ENCODE measurements around the gene ATP9B.

ATP9B gene

GRCh38 chr18:79204889-79205807 is 136.0 kb downstream of the ATP9B start:
- H3K9me3 ChIP-seq (ENCODE audit: control insufficient read depth, low read length), result no peaks in the 10 kb centered on the region
- DNase-seq, result no peak
- H3K27ac ChIP-seq (ENCODE audit: insufficient read depth, low read length, poor library complexity, severe bottlenecking), result no peak overlapping the region
- H3K27me3 ChIP-seq (replicated peaks; ENCODE audit: control insufficient read depth, insufficient read depth, low read length, poor library complexity, severe bottlenecking), result no peaks in the 10 kb centered on the region
- no peak overlapping the region for H3K4me3 ChIP-seq (ENCODE audit: insufficient read depth, low read depth, low read length, poor library complexity, severe bottlenecking)
- peaks cover 13% of the 10 kb centered on the region for H3K36me3 ChIP-seq (ENCODE audit: control insufficient read depth, insufficient read depth, low read length)
- H3K4me1 ChIP-seq (ENCODE audit: control insufficient read depth, insufficient read depth, low read length, poor library complexity, severe bottlenecking), result no peaks in the 10 kb centered on the region

- no peak overlapping the region for H3K27ac ChIP-seq (ENCODE audit: insufficient read depth, low read length, poor library complexity, severe bottlenecking)
- H3K27me3 ChIP-seq (replicated peaks; ENCODE audit: control insufficient read depth, insufficient read depth, low read length, poor library complexity, severe bottlenecking), result no peaks in the 10 kb centered on the region
- peaks cover 13% of the 10 kb centered on the region for H3K36me3 ChIP-seq (ENCODE audit: control insufficient read depth, insufficient read depth, low read length)
- H3K4me1 ChIP-seq (ENCODE audit: control insufficient read depth, insufficient read depth, low read length, poor library complexity, severe bottlenecking), result no peaks in the 10 kb centered on the region
- no peak for DNase-seq
- no peak overlapping the region for H3K4me3 ChIP-seq (ENCODE audit: insufficient read depth, low read depth, low read length, poor library complexity, severe bottlenecking)
- H3K9me3 ChIP-seq (ENCODE audit: control insufficient read depth, low read length), result no peaks in the 10 kb centered on the region
These were observed 137.2 kb downstream of the ATP9B start for GRCh38 chr18:79206444-79206843.

DNA sequence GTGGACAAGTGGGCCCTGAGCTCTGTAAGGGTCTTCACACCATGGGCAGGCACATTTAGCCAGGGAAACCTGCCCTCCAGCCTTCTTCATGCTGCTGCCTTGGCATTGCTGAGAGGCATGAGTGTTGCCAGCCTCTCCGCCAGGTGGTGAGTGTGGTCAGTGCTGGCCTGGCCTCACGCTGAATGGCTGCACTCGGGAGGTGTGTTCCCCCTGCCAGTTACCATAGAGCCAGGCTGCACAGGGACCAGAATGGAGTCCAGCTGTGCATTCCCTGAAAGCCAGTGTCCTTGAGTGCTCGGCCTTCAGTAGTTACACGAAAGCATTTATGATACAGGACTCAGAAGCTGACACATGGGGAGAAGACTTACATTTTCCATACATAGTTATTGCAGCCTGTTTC is 139.7 kb downstream of the ATP9B start:
- H3K4me3 ChIP-seq (ENCODE audit: insufficient read depth, low read depth, low read length, poor library complexity, severe bottlenecking), result no peak overlapping the region
- DNase-seq, result no peak
- H3K27ac ChIP-seq (ENCODE audit: insufficient read depth, low read length, poor library complexity, severe bottlenecking), result no peak overlapping the region
- no peaks in the 10 kb centered on the region for H3K27me3 ChIP-seq (replicated peaks; ENCODE audit: control insufficient read depth, insufficient read depth, low read length, poor library complexity, severe bottlenecking)
- H3K4me1 ChIP-seq (ENCODE audit: control insufficient read depth, insufficient read depth, low read length, poor library complexity, severe bottlenecking), result no peaks in the 10 kb centered on the region
- peaks cover 13% of the 10 kb centered on the region for H3K36me3 ChIP-seq (ENCODE audit: control insufficient read depth, insufficient read depth, low read length)
- no peaks in the 10 kb centered on the region for H3K9me3 ChIP-seq (ENCODE audit: control insufficient read depth, low read length)

DNA sequence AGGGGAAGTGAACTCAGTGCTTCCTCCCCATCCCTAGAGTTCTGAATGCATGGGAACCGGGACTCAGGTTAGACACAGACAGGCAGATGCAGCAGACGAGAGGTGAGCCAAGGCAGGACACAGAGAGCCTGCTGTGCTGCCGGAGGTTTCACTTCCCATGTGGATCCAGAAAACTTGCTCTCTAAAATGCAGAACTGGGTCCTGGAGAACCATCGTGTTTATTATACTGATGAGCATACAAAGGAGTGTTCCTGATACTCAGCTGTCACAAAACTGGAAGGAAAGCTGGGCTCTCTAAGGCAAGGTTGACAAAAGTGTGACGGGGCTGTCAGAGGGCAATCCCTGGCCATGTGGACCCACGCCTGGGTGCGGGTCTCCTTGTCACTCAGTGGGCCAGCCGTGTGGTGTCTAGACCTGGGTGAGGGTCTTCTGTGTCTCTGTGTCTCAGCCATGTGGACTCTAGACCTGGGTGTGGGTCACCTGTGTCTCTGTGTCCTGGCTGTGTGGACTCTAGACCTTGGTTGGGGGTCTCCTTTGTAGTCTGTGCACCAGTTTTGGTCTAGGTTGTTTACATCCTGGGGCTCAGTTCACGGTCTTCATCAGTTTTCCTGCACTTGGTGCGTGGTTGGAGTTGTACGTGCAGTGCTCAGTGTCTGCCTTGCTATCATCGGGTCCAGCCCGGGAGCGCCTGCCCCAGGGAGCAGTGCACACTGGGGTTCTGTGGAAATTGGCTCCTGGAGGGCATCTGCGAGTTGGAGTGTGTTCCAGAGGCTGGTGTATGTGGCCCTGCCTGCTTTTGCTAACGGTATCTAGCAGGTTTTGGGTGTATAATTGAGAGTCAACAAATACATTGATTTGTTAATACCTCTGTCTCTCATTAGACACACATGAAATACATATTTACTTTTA is 141.1 kb downstream of the ATP9B start:
- no peaks in the 10 kb centered on the region for H3K27me3 ChIP-seq (replicated peaks; ENCODE audit: control insufficient read depth, insufficient read depth, low read length, poor library complexity, severe bottlenecking)
- H3K27ac ChIP-seq (ENCODE audit: insufficient read depth, low read length, poor library complexity, severe bottlenecking), result no peak overlapping the region
- no peaks in the 10 kb centered on the region for H3K4me1 ChIP-seq (ENCODE audit: control insufficient read depth, insufficient read depth, low read length, poor library complexity, severe bottlenecking)
- H3K4me3 ChIP-seq (ENCODE audit: insufficient read depth, low read depth, low read length, poor library complexity, severe bottlenecking), result no peak overlapping the region
- no peaks in the 10 kb centered on the region for H3K9me3 ChIP-seq (ENCODE audit: control insufficient read depth, low read length)
- peaks cover 13% of the 10 kb centered on the region for H3K36me3 ChIP-seq (ENCODE audit: control insufficient read depth, insufficient read depth, low read length)
- DNase-seq, result no peak

DNA sequence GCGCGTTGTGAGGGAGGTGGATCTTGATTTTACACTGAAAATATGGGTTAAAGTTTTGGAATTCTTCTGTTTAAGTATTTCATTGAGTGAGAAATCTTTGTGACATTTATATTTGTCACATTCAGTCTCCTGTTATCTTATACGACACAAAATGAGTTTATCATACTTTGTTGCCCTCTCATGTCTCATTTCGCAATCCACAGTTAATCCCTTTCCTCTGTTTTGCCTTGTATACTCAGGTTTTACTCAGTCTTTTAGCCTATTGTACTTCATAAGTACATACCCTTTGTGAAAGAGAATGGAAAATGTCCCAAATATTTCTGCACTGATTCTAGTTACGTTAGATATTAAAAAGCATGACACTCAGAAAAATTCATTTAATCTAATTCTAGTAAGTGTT is 142.7 kb downstream of the ATP9B start:
- H3K9me3 ChIP-seq (ENCODE audit: control insufficient read depth, low read length), result no peaks in the 10 kb centered on the region
- no peaks in the 10 kb centered on the region for H3K4me1 ChIP-seq (ENCODE audit: control insufficient read depth, insufficient read depth, low read length, poor library complexity, severe bottlenecking)
- no peak overlapping the region for H3K4me3 ChIP-seq (ENCODE audit: insufficient read depth, low read depth, low read length, poor library complexity, severe bottlenecking)
- DNase-seq, result no peak
- H3K27ac ChIP-seq (ENCODE audit: insufficient read depth, low read length, poor library complexity, severe bottlenecking), result no peak overlapping the region
- peaks cover 7% of the 10 kb centered on the region for H3K36me3 ChIP-seq (ENCODE audit: control insufficient read depth, insufficient read depth, low read length)
- no peaks in the 10 kb centered on the region for H3K27me3 ChIP-seq (replicated peaks; ENCODE audit: control insufficient read depth, insufficient read depth, low read length, poor library complexity, severe bottlenecking)

GRCh38 chr18:79214056-79214455 is 144.9 kb downstream of the ATP9B start:
- no peak overlapping the region for H3K27ac ChIP-seq (ENCODE audit: insufficient read depth, low read length, poor library complexity, severe bottlenecking)
- no peaks in the 10 kb centered on the region for H3K9me3 ChIP-seq (ENCODE audit: control insufficient read depth, low read length)
- no peaks in the 10 kb centered on the region for H3K27me3 ChIP-seq (replicated peaks; ENCODE audit: control insufficient read depth, insufficient read depth, low read length, poor library complexity, severe bottlenecking)
- H3K36me3 ChIP-seq (ENCODE audit: control insufficient read depth, insufficient read depth, low read length), result no peaks in the 10 kb centered on the region
- no peak for DNase-seq
- H3K4me3 ChIP-seq (ENCODE audit: insufficient read depth, low read depth, low read length, poor library complexity, severe bottlenecking), result no peak overlapping the region
- no peaks in the 10 kb centered on the region for H3K4me1 ChIP-seq (ENCODE audit: control insufficient read depth, insufficient read depth, low read length, poor library complexity, severe bottlenecking)

DNA sequence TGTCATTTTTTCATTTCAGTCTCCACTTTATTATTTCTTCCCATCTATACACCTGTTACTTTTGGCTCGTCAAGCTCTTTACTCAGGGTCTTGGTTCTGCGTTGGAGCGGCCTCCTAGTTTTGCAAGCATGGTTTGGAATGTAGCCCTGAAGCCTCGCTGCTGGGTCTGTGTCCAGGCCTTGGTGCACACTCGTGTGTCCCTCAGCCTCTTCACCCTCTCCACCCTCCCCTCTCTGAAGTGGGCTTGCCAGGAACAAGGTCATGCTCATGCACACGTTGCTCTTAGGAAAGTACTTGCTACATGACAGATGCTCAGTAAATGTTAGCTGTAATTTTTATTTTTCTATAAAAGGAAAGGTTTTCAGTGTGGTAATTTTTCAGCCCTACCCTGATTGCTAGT is 147.0 kb downstream of the ATP9B start:
- no peaks in the 10 kb centered on the region for H3K9me3 ChIP-seq (ENCODE audit: control insufficient read depth, low read length)
- no peak for DNase-seq
- no peaks in the 10 kb centered on the region for H3K36me3 ChIP-seq (ENCODE audit: control insufficient read depth, insufficient read depth, low read length)
- no peak overlapping the region for H3K4me3 ChIP-seq (ENCODE audit: insufficient read depth, low read depth, low read length, poor library complexity, severe bottlenecking)
- H3K4me1 ChIP-seq (ENCODE audit: control insufficient read depth, insufficient read depth, low read length, poor library complexity, severe bottlenecking), result no peaks in the 10 kb centered on the region
- H3K27me3 ChIP-seq (replicated peaks; ENCODE audit: control insufficient read depth, insufficient read depth, low read length, poor library complexity, severe bottlenecking), result no peaks in the 10 kb centered on the region
- H3K27ac ChIP-seq (ENCODE audit: insufficient read depth, low read length, poor library complexity, severe bottlenecking), result no peak overlapping the region

GRCh38 chr18:79217979-79218604 is 148.9 kb downstream of the ATP9B start:
- Histone ChIP-seq H3K4me1 (ENCODE audit: control insufficient read depth, insufficient read depth, low read length, poor library complexity, severe bottlenecking) (no peaks in the 10 kb centered on the region), H3K36me3 (ENCODE audit: control insufficient read depth, insufficient read depth, low read length) (no peaks in the 10 kb centered on the region), H3K4me3 (ENCODE audit: insufficient read depth, low read depth, low read length, poor library complexity, severe bottlenecking) (no peak overlapping the region), H3K27ac (ENCODE audit: insufficient read depth, low read length, poor library complexity, severe bottlenecking) (no peak overlapping the region), H3K9me3 (ENCODE audit: control insufficient read depth, low read length) (no peaks in the 10 kb centered on the region), H3K27me3 (replicated peaks; ENCODE audit: control insufficient read depth, insufficient read depth, low read length, poor library complexity, severe bottlenecking) (no peaks in the 10 kb centered on the region)
- no peak for DNase-seq

GRCh38 chr18:79218605-79219190 is 149.5 kb downstream of the ATP9B start:
- H3K4me1 ChIP-seq (ENCODE audit: control insufficient read depth, insufficient read depth, low read length, poor library complexity, severe bottlenecking), result no peaks in the 10 kb centered on the region
- no peaks in the 10 kb centered on the region for H3K27me3 ChIP-seq (replicated peaks; ENCODE audit: control insufficient read depth, insufficient read depth, low read length, poor library complexity, severe bottlenecking)
- no peak for DNase-seq
- H3K27ac ChIP-seq (ENCODE audit: insufficient read depth, low read length, poor library complexity, severe bottlenecking), result no peak overlapping the region
- no peak overlapping the region for H3K4me3 ChIP-seq (ENCODE audit: insufficient read depth, low read depth, low read length, poor library complexity, severe bottlenecking)
- H3K9me3 ChIP-seq (ENCODE audit: control insufficient read depth, low read length), result no peaks in the 10 kb centered on the region
- no peaks in the 10 kb centered on the region for H3K36me3 ChIP-seq (ENCODE audit: control insufficient read depth, insufficient read depth, low read length)
